Uterus (tissue), 2 donors: Measurements from ENCODE around the gene KCNK1.

ENCODE experiments used
- CTCF ChIP-seq, 4 experiments: fragments of 200-600 bp in 2 of 4; fragments of 450-650 bp in 2 of 4; sonication (generic) in 2 of 4; IDR thresholded peaks; one replicate each; pipeline ENCODE4 v1.5.1; 2016 to 2019; ENCODE audit warnings: antibody characterized with exemption in 4 of 4, mild to moderate bottlenecking in 2 of 4, moderate library complexity in 1 of 4
- POLR2A ChIP-seq, 2 donors: fragments of 450-650 bp; IDR thresholded peaks; one replicate each; pipeline ENCODE4 v1.6.1; 2016; ENCODE audit warnings: antibody characterized with exemption in 2 of 2, mild to moderate bottlenecking in 1 of 2, moderate library complexity in 1 of 2

- TF ChIP-seq CTCF (IDR thresholded peaks at IDR 0.05) (no peak), POLR2A (IDR thresholded peaks at IDR 0.05) (no peak)
Observed at GRCh38 chr1:233606813-233607212, 7.1 kb upstream of the KCNK1 start.
